Spinal cord (tissue), 10 donors: ENCODE results near the gene PXK. TPM values are rescaled to one million over a fixed set of nuclear protein-coding genes. Genes with fewer than 3 reads are reported as not detected.

Source experiments
- DNase-seq, 6 donors: peaks; one replicate each; pipeline versions ENCODE4 v3.0.0 to v3.0.0-alpha.2; 2013 to 2015; ENCODE audit warnings: low spot score in 6 of 6, low read depth in 4 of 6
- H3K27ac ChIP-seq: one replicate; pipeline ENCODE4 v1.5.1; 2013; ENCODE audit warnings: low read depth, low read length, control low read depth
- H3K27me3 ChIP-seq: one replicate; pipeline ENCODE4 v1.6.1; 2013; ENCODE audit warnings: low read length; ENCODE audit not compliant: control insufficient read depth, insufficient read depth
- H3K36me3 ChIP-seq: one replicate; pipeline ENCODE4 v1.6.1; 2013; ENCODE audit warnings: low read length; ENCODE audit not compliant: control insufficient read depth, insufficient read depth
- H3K4me1 ChIP-seq: one replicate; pipeline ENCODE4 v1.6.1; 2013; ENCODE audit warnings: low read length; ENCODE audit not compliant: control insufficient read depth, insufficient read depth
- H3K4me3 ChIP-seq: one replicate; pipeline ENCODE4 v1.5.1; 2013; ENCODE audit warnings: low read depth, low read length, control low read depth
- H3K9me3 ChIP-seq: one replicate; pipeline ENCODE4 v1.6.1; 2013; ENCODE audit warnings: low read length; ENCODE audit not compliant: control insufficient read depth, insufficient read depth
- WGBS: methylation state at CpG from one replicate; pipeline ENCODE4 v1.1.5; 2013; ENCODE audit warnings: missing lambda C conversion rate; ENCODE audit not compliant: insufficient coverage; 5-methylcytosine and 5-hydroxymethylcytosine counted together
- polyA plus RNA-seq, 2 donors: library from polyadenylated mRNA; unstranded; fragments of 120-200 nt; gene quantifications; one replicate each; pipeline ENCODE4 v1.2.1, GENCODE V29; 2013; ENCODE audit not compliant: insufficient read length in 2 of 2
- total RNA-seq, 2 donors: library from RNA; depleted of rRNA in 1 of 2; stranded (reverse); fragments of 120-200 nt in 1 of 2; fragments of >200 nt in 1 of 2; gene quantifications; one replicate each; pipeline versions ENCODE4 v1.2.3 to v1.2.4, GENCODE V29; 2013 to 2014
- donor health status: healthy.

Gene PXK
- total and polyA plus RNA-seq, 4 donors: 33.9 to 53.3 (median 43.8) TPM

- no peaks in the 10 kb centered on the region for H3K27me3 ChIP-seq
- no peaks in the 10 kb centered on the region for H3K9me3 ChIP-seq
- H3K27ac ChIP-seq: no peak overlapping the region
- H3K4me1 ChIP-seq: no peaks in the 10 kb centered on the region
- H3K4me3 ChIP-seq: no peak overlapping the region
- no peak for DNase-seq
- 63% methylated on average over 7 of the region's 7 CpGs for WGBS
- peaks cover 17% of the 10 kb centered on the region for H3K36me3 ChIP-seq
Measured at GRCh38 chr3:58321791-58322190, 10.9 kb upstream of the PXK start.

GRCh38 chr3:58322793-58323192 is 9.9 kb upstream of the PXK start:
- H3K27ac ChIP-seq: no peak overlapping the region
- no CpG with 5 or more reads among the region's 1 CpG for WGBS
- no peaks in the 10 kb centered on the region for H3K9me3 ChIP-seq

GRCh38 chr3:58323529-58324390 is 8.9 kb upstream of the PXK start:
- Histone ChIP-seq H3K27ac (no peak overlapping the region), H3K36me3 (peaks cover 7% of the 10 kb centered on the region), H3K27me3 (no peaks in the 10 kb centered on the region), H3K4me3 (no peak overlapping the region), H3K9me3 (no peaks in the 10 kb centered on the region), H3K4me1 (no peaks in the 10 kb centered on the region)
- DNase-seq: peak in 1 of 6 donors; percentile 49
- WGBS: no CpG with 5 or more reads among the region's 3 CpGs

More at GRCh38 chr3:58322793-58323192, 9.9 kb upstream of the PXK start:
- H3K27me3 ChIP-seq: no peaks in the 10 kb centered on the region
- DNase-seq: no peak
- no peaks in the 10 kb centered on the region for H3K4me1 ChIP-seq
- no peak overlapping the region for H3K4me3 ChIP-seq
- H3K36me3 ChIP-seq: peaks cover 15% of the 10 kb centered on the region

GRCh38 chr3:58324391-58325390 is 8.0 kb upstream of the PXK start:
- no peaks in the 10 kb centered on the region for H3K27me3 ChIP-seq
- no peaks in the 10 kb centered on the region for H3K9me3 ChIP-seq
- no peak overlapping the region for H3K4me3 ChIP-seq
- H3K27ac ChIP-seq: no peak overlapping the region
- DNase-seq: no peak
- 86% methylated on average over 4 of the region's 7 CpGs for WGBS
- H3K4me1 ChIP-seq: no peaks in the 10 kb centered on the region
- H3K36me3 ChIP-seq: peaks cover 2% of the 10 kb centered on the region

- no CpG with 5 or more reads among the region's 2 CpGs for WGBS
- H3K27ac ChIP-seq: no peak overlapping the region
- no peak for DNase-seq
Measured at GRCh38 chr3:58325525-58325992, 7.1 kb upstream of the PXK start.

GRCh38 chr3:58326267-58326900 is 6.3 kb upstream of the PXK start:
- no peak overlapping the region for H3K27ac ChIP-seq
- WGBS: 76% methylated on average over 3 of the region's 8 CpGs
- H3K27me3 ChIP-seq: no peaks in the 10 kb centered on the region
- DNase-seq: no peak
- no peaks in the 10 kb centered on the region for H3K9me3 ChIP-seq
- no peaks in the 10 kb centered on the region for H3K4me1 ChIP-seq
- peaks cover 2% of the 10 kb centered on the region for H3K36me3 ChIP-seq
- no peak overlapping the region for H3K4me3 ChIP-seq

More at GRCh38 chr3:58325525-58325992, 7.1 kb upstream of the PXK start:
- Histone ChIP-seq H3K4me1 (no peaks in the 10 kb centered on the region), H3K9me3 (no peaks in the 10 kb centered on the region), H3K27me3 (no peaks in the 10 kb centered on the region), H3K4me3 (no peak overlapping the region), H3K36me3 (peaks cover 2% of the 10 kb centered on the region)

- no peaks in the 10 kb centered on the region for H3K9me3 ChIP-seq
- 94% methylated on average over 6 of the region's 8 CpGs for WGBS
- no peak overlapping the region for H3K27ac ChIP-seq
- DNase-seq: no peak
- no peaks in the 10 kb centered on the region for H3K27me3 ChIP-seq
- H3K4me3 ChIP-seq: no peak overlapping the region
- H3K36me3 ChIP-seq: no peaks in the 10 kb centered on the region
- H3K4me1 ChIP-seq: peaks cover 10% of the 10 kb centered on the region
Measured at GRCh38 chr3:58329150-58329921, 3.4 kb upstream of the PXK start.

GRCh38 chr3:58329922-58330413 is 2.7 kb upstream of the PXK start:
- Histone ChIP-seq H3K4me1 (peaks cover 13% of the 10 kb centered on the region), H3K27me3 (no peaks in the 10 kb centered on the region), H3K36me3 (no peaks in the 10 kb centered on the region), H3K4me3 (no peak overlapping the region), H3K27ac (no peak overlapping the region), H3K9me3 (no peaks in the 10 kb centered on the region)
- 100% methylated on average over 2 of the region's 5 CpGs for WGBS
- no peak for DNase-seq
